Activated CD8-positive, alpha-beta memory T cell treated with anti-CD3 and anti-CD28 coated beads, Interleukin-2, amount 50 U/mL, for 4 hours (primary cell): ENCODE results near the gene FOXO1.

Source experiments
- DNase-seq: peaks from one replicate; pipeline ENCODE4 v3.0.0-alpha.2; 2020

The FOXO1 gene

DNA sequence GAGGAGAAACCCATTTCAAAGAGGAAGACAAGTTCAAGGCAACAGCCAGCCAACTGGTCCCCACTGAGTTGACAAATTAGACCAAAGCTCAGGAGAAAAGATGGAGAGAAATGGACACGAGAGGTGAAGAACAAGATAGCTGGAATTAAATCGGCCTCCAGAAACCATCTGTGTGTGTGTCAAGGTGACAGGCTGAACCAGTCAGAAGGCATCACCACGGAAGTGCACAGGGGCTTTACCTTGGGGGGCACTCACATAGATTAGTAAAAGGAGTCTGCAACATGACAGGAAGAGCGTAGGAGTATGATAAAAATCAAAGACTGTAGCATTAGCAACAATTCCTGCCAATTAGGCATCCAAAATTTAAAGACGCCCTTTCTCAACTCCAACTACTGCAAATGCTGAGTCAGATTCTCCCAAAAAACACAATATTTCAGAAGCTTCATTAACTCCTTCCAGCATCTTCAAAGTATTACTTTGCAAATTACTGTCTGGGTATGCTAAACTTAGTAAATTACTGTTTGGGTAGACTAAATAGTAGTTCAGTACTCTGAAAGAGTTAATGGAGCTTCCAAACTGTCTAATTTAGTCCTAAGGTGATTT is 66.2 kb downstream of the FOXO1 start:
- peak; percentile 45 for DNase-seq

DNA sequence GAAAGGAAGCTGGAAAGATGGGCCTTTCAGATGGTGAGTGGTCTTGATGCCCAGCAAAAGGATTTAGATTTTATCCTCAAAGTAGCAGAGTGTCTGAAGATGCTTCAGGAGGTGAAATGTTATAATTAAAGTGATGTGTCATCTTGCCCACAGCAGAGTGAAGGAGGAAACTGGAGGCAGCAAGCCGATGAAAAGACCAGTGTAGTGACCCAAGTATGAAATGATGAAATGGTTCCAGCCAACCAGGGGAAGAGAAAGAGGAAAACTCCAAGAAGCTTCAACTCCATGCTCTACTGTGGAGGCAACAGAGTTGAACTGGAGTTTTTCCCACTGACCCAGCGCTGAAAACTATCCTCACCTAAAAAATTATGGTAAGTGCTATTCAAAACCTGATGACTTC is 66.7 kb downstream of the FOXO1 start:
- no peak for DNase-seq

GRCh38 chr13:40599124-40599523 is 67.3 kb downstream of the FOXO1 start:
- no peak for DNase-seq

DNA sequence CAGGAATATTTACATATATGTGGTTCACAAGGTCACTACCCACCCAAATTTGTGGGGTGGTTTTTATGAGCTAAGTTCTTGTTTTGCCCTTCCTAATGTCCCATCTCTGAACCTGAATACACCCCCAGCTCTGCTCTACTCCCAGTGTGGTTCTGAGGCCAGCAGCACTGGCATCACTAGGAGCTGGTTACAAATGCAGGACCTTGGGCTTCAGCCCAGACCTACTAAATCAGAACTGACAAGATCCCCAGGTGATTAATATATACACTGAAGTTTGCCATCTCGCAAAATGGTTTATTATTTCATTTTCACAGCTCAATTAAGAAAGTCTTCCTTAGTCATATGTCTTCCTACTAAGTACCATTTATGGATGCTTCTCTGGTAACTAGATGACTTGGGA is 67.9 kb downstream of the FOXO1 start:
- no peak for DNase-seq

- no peak for DNase-seq
Measured at GRCh38 chr13:40597735-40598365, 68.6 kb downstream of the FOXO1 start.

DNA sequence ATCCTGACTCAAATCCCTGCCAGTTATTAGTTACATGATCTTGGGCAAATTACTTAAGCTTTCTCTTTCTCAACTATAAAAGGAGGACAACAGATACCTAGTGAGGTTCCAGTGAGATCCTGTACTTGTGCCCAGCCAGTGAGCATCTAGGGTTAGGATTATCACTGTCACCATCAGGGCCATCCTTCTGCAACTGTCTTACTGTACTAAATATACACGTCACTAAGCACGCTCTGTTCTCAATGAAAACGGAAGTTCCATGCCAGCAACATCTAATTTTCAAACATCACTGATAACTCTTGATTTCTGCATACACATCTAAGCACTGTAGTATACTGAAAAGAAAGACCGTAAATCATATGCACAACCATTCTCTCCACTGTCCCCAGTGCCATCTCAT is 70.0 kb downstream of the FOXO1 start:
- DNase-seq = no peak

GRCh38 chr13:40595693-40596092 is 70.7 kb downstream of the FOXO1 start:
- DNase-seq = no peak

GRCh38 chr13:40592035-40592434 is 74.4 kb downstream of the FOXO1 start:
- no peak for DNase-seq

GRCh38 chr13:40591091-40591490 is 75.3 kb downstream of the FOXO1 start:
- no peak for DNase-seq

- DNase-seq = no peak
Measured at GRCh38 chr13:40590112-40590862, 76.2 kb downstream of the FOXO1 start.

GRCh38 chr13:40589285-40590109 is 76.9 kb downstream of the FOXO1 start:
- no peak for DNase-seq

DNA sequence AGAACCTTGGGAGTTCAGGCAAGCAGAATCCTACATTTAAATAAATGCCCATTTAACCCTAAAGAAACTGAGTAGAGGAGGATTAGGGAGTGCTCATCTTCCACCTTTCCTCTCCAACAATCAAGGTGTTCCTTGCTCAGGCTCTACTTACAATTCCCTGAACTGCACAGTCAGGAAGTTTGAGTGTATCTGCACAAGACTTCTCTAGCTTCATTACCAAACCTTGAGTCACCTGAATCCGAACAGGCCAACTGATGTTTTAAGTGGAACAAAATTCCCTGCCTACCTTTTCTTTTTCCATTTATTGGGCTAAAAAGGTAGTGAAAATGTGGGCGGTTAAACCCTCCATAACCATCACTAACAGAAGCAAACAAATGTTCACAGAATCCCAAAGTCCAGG is 78.3 kb downstream of the FOXO1 start:
- DNase-seq = no peak

- DNase-seq = no peak
Measured at GRCh38 chr13:40586886-40587565, 79.4 kb downstream of the FOXO1 start.

DNA sequence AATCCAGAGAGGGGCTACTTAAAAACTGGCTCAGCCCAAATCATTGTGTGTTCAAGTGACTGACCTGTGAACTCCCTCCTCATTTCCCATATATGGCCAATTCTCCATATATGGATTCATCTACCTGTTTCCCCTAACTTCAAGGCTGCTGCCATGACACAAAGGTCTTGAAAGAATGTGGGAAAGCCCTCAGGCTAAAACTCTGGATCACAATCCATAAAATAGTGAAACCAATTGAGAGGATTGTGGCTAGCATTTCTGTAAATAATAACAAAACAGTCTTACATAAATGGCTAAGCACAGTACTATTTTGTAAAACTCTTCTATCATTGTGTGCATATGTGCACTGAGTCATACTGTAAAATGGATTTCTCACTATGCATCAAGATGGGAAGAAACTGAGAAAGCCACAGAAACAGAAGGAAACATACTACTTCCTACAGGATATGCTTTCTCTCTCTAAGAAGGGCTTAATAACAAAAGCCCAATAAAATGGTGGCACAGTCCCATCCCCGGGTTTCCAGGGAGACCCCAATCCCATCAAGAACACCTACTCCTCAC is 80.5 kb downstream of the FOXO1 start:
- DNase-seq = no peak

DNA sequence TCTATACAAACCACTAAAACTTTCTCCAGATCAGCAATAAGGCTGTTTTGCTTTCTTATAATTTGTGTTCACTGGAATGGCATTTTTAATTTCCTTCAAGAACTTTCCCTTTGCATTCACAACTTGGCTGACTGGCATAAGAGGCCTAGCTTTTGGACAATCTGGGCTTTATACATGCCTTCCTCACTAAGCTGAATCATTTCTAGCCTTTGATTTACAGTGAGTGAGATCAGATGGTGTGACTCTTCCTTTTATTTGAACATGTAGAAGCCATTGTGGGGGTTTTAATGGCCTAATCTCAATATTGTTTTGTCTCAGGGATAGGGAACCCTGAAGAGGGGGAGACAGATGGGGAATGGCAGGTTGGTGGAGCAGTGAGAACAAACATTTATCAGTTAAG is 82.7 kb downstream of the FOXO1 start:
- DNase-seq = no peak

DNA sequence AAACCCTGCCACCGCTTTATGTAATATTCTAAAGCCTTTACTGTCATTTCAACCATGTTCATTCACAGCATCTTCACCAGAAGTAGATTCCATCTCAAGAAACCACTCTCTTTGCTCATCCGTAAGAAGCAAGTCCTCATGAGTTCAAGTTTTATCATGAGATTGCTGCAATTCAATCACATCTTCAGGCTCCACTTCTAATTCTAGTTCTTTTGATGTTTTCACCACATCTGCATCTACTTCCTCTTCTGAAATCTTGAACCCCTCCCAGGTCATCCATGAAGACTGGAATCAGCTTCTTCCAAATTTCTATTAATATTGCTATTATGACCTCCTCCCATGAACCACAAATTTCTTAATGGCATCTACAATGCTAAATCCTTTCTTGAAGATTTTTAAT is 83.9 kb downstream of the FOXO1 start:
- no peak for DNase-seq

DNA sequence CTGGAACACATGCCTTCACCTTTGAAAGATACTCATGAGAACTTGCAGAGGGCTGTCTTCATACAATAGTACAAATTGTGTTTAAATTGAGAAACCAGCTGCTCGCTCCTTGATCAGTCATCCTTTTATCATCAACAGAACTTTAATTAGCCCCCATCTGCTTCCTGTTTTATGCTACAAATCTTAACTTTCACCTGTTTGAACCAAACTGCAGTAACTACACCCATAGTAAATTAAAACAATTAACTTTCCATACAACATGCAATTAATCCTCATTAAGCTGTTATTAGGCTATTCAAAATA is 85.2 kb downstream of the FOXO1 start:
- DNase-seq = no peak

GRCh38 chr13:40580566-40581276 is 85.7 kb downstream of the FOXO1 start:
- no peak for DNase-seq

- DNase-seq = no peak
Measured at GRCh38 chr13:40579535-40579934, 86.9 kb downstream of the FOXO1 start.

DNA sequence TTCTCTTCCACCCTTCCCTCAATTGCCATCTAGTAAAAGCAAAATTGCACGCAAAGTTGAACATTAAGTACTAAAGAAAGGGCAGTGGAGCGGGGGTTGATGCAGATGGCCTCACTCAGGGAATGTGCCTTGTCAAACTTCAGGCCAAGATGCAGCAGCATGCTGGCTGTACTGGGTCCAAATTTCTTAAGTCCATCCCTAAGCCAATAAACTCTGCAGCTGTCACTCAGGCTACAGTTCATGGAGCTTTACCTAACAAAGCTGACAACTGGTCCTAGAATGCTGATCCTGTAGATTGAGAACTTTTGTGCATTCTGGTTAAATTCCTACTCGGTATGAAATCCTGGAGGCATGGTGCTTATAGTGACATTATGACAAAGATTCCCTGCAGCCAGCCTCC is 88.4 kb downstream of the FOXO1 start:
- DNase-seq = no peak

GRCh38 chr13:40576369-40576768 is 90.1 kb downstream of the FOXO1 start:
- no peak for DNase-seq

- no peak for DNase-seq
Measured at GRCh38 chr13:40572961-40573360, 93.5 kb downstream of the FOXO1 start.
